Hypothalamus (tissue), 51 donors: ENCODE measurements around the gene KRTAP20-2.

Experiments
- DNase-seq, 51 donors: peaks; one replicate each; lab custom pipeline; 2025; lab: John Stamatoyannopoulos, UW

Gene KRTAP20-2

GRCh38 chr21:30672985-30673650 lies 38.1 kb downstream of the KRTAP20-2 start:
- no peak for DNase-seq

GRCh38 chr21:30674312-30674711 lies 39.3 kb downstream of the KRTAP20-2 start:
- no peak for DNase-seq

DNA sequence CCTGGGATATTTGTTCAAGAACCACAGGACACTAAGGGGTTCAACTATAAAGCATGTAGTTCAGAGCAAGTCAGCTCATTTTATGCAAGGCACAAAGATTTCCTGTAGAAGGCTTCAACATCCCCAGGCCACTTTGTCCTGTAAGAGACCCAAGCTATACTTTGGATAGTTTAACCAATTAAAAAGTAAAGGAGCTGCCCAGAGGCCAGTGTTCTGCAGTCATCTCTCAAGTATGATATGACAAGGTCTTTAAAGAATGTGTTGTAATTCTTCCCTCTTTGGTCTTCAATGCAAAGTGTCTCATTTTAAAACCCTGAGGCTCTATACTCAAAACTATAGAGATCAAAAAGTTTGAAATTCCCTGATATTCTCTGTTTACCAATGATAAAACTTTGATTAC lies 41.7 kb downstream of the KRTAP20-2 start:
- no peak for DNase-seq

DNA sequence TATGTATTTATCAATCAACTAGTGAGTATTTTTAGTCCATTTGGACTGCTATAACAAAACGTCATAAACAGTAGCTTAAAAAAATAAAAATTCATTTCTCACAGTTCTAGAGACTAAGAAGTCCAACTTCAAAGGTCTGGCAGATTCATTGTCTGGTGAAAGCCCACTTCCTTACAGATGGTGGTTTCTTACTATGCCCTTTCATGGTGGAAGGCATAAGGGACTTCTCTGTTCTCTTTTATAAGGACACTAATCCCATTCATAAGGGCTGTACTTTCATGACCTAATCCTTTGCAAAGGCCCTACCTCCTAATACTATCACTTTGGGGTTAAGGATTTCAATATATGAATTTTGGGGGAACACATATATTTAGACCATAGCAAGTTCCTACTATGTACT lies 45.6 kb downstream of the KRTAP20-2 start:
- DNase-seq, result no peak

DNA sequence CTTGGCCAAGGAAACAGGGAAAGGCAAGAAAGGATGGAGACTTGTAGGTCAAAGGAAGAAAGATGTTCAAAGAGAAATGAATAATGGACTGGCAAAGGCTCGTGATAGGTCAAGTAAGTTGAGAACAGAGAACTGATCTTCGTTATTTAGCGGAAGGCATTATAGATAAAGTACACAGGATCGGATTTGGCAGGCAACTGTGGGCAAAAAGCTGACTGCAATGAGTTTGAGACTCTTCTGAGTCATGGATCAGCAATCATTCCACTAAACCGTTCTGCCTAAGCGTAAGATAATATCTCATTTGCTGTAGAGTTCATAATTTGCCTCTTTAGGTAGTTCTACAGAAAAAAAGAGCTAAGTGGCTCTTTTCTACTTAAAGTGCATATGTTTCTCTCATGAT lies 49.5 kb downstream of the KRTAP20-2 start:
- DNase-seq, result no peak
